Measurements from ENCODE around the gene ARID3A. TPM values are rescaled to one million over a fixed set of nuclear protein-coding genes. Genes with fewer than 3 reads are reported as not detected.

Gene ARID3A
- total and polyA plus RNA-seq, 9 donors: 1.1 to 8.1 (median 4.5) TPM

- H3K27me3 ChIP-seq: no peaks in the 10 kb centered on the region
- no peak overlapping the region for H3K27ac ChIP-seq
- no peaks in the 10 kb centered on the region for H3K9me3 ChIP-seq
- H3K4me1 ChIP-seq (ENCODE audit: insufficient read depth): no peaks in the 10 kb centered on the region
- H3K4me3 ChIP-seq: no peak overlapping the region
- DNase-seq: no peak
- 84 to 88% (median 86%) methylated on average over 34 to 37 of the region's 37 CpGs for WGBS, 3 donors
- no peaks in the 10 kb centered on the region for H3K36me3 ChIP-seq
- intact Hi-C loops (cut with DNase I): no loop called here
- TF ChIP-seq CTCF (IDR thresholded peaks at IDR 0.05): no peak
- no peak for TF ChIP-seq EP300 (IDR thresholded peaks at IDR 0.05)
- TF ChIP-seq POLR2A (IDR thresholded peaks at IDR 0.05): no peak
Measured at GRCh38 chr19:879711-880438, 46.0 kb upstream of the ARID3A start.

DNA sequence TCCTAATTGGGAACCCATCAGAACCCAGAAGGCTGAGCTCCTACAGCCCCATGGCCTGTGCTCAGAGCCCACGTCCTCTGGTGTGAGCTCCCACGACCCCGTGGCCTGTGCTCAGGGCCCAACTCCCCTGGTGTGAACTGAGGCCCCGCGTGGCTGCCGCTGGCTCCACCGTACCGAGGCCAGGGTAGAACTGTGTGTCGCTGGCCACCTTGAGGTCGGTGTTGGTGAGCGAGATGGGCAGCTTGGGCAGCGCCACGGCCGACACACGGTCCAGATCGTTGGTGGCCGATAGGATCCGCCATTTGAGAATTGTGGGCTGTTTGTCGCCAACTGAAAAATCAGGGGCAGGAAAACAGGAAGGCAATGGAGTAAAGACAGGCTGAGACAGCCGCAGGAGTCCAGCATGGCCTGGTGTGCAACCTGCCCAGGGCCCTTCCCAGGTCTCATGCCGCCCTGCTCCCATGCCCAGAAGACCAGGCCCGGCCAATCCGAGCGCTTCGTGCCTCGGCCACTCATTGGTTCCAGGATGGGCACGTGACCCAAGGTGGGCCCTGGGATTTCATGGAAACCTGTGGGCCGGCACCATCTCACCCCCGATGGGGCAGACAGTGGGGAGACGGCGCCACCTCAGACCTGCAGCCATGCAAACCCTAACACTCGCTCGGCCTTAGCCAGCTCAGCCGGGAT, 44.3 kb upstream of the ARID3A start:
- no peaks in the 10 kb centered on the region for H3K4me1 ChIP-seq (ENCODE audit: insufficient read depth)
- no peaks in the 10 kb centered on the region for H3K27me3 ChIP-seq
- no peak for DNase-seq
- TF ChIP-seq EP300 (IDR thresholded peaks at IDR 0.05) (no peak), CTCF (IDR thresholded peaks at IDR 0.05) (no peak), POLR2A (IDR thresholded peaks at IDR 0.05) (no peak)
- no peaks in the 10 kb centered on the region for H3K36me3 ChIP-seq
- H3K27ac ChIP-seq: no peak overlapping the region
- H3K4me3 ChIP-seq: no peak overlapping the region
- 93 to 96% (median 95%) methylated on average over 34 of the region's 34 CpGs for WGBS, 3 donors
- no peaks in the 10 kb centered on the region for H3K9me3 ChIP-seq
- intact Hi-C loops (cut with DNase I): no loop called here

DNA sequence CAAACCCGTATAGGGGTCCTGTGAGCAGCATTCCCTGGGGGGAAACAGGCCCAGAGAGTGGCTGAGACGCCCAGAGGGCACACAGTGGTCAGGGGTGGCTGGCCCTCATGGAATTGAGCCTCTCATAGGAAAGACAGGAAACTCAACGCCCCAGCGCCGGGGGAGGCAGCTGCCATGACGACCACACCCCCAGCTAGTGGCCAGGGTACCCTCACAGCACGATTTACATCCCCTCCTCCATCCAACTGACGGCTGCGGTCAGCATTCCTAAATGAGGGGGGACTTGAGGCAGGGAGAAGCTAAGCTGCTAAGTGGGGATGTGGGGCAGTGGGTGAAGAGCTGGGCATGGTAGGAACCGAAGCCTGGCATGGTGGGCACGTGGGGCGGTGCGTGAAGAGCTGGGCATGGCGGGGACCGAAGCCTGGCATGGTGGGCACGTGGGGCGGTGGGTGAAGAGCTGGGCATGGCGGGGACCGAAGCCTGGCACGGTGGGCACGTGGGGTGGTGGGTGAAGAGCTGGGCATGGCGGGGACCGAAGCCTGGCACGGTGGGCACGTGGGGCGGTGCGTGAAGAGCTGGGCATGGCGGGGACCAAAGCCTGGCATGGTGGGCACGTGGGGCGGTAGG, 42.9 kb upstream of the ARID3A start:
- DNase-seq: no peak
- TF ChIP-seq EP300 (IDR thresholded peaks at IDR 0.05) (no peak), CTCF (IDR thresholded peaks at IDR 0.05) (no peak), POLR2A (IDR thresholded peaks at IDR 0.05) (no peak)
- H3K27me3 ChIP-seq: no peaks in the 10 kb centered on the region
- no peaks in the 10 kb centered on the region for H3K36me3 ChIP-seq
- H3K4me3 ChIP-seq: no peak overlapping the region
- no peaks in the 10 kb centered on the region for H3K9me3 ChIP-seq
- intact Hi-C loops (cut with DNase I): no loop called here
- H3K27ac ChIP-seq: no peak overlapping the region
- WGBS, 3 donors: 83 to 88% (median 85%) methylated on average over 30 of the region's 30 CpGs
- no peaks in the 10 kb centered on the region for H3K4me1 ChIP-seq (ENCODE audit: insufficient read depth)

DNA sequence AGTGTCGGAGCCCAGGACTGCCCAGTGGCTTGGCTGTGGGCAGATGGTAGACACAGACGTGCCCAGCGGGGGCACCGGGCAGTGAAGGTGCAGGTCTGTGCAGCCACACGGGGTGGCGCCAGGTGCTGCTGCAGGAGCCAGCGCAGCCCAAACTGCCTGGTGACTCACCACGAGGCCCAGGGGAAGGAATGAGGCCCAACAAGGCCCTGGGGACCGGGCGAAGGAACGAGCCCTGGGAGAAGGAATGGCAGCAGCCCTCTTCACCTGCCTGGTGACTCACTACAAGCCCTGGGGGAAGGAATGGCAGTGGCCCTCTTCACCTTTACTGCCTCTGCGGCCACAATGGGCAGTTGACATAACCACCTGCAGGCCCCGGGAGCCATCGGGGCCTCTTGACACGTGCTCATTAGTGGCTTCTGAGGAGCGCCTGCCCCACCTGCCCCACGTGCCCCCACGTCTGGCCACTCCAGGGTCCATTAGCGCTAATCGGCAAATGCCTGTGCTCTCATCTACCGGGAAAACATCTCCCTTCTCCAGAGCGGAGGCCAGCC, 42.1 kb upstream of the ARID3A start:
- Histone ChIP-seq H3K36me3 (no peaks in the 10 kb centered on the region), H3K9me3 (no peaks in the 10 kb centered on the region), H3K4me1 (ENCODE audit: insufficient read depth) (no peaks in the 10 kb centered on the region), H3K27ac (no peak overlapping the region), H3K27me3 (no peaks in the 10 kb centered on the region), H3K4me3 (no peak overlapping the region)
- whole genome bisulfite sequencing, 3 donors: 88 to 89% (median 89%) methylated on average over 22 of the region's 22 CpGs
- no peak for TF ChIP-seq EP300 (IDR thresholded peaks at IDR 0.05)
- no peak for TF ChIP-seq POLR2A (IDR thresholded peaks at IDR 0.05)
- no peak for DNase-seq
- intact Hi-C loops (cut with DNase I): no loop called here
